Stomach (tissue), 9 donors: ENCODE results near the gene SLC6A20. TPM values are rescaled to one million over a fixed set of nuclear protein-coding genes. Genes with fewer than 3 reads are reported as not detected.

Source experiments
- DNase-seq, 2 donors: peaks; one replicate each; pipeline versions ENCODE4 v3.0.0 to v3.0.0-alpha.2; 2013 to 2019
- H3K27ac ChIP-seq, 5 donors: fragments of 200-600 bp in 4 of 5; sonication (generic) in 4 of 5; one replicate each; pipeline ENCODE4 v1.5.1; 2013 to 2019; ENCODE audit warnings: mild to moderate bottlenecking in 1 of 5, moderate library complexity in 1 of 5
- H3K27me3 ChIP-seq, 3 donors: fragments of 200-600 bp; sonication (generic); one replicate each; pipeline ENCODE4 v1.5.1; 2017 to 2019; ENCODE audit warnings: mixed run types in 1 of 3
- H3K36me3 ChIP-seq, 4 donors: fragments of 200-600 bp; sonication (generic); 1 replicate in 3 of 4; 2 replicates in 1 of 4; pipeline ENCODE4 v1.5.1; 2016 to 2019
- H3K4me1 ChIP-seq, 4 donors: fragments of 200-600 bp; sonication (generic); one replicate each; pipeline ENCODE4 v1.5.1; 2016 to 2019
- H3K4me3 ChIP-seq, 4 donors: fragments of 200-600 bp; sonication (generic) in 3 of 4; one replicate each; pipeline ENCODE4 v1.5.1; 2016 to 2019; ENCODE audit warnings: mild to moderate bottlenecking in 1 of 4
- H3K9me3 ChIP-seq, 4 donors: fragments of 200-600 bp; sonication (generic); one replicate each; pipeline ENCODE4 v1.5.1; 2016 to 2019
- CTCF ChIP-seq, 7 experiments: fragments of 450-650 bp in 4 of 7; fragments of 200-600 bp in 3 of 7; sonication (generic) in 3 of 7; IDR thresholded peaks; one replicate each; pipeline ENCODE4 v1.5.1; 2016 to 2019; ENCODE audit warnings: antibody characterized with exemption in 7 of 7, control low read depth in 2 of 7, mild to moderate bottlenecking in 1 of 7
- EP300 ChIP-seq: sonication (generic); formaldehyde crosslinking; IDR thresholded peaks from one replicate; pipeline ENCODE4 v1.6.1; 2017; ENCODE audit warnings: antibody characterized with exemption
- POLR2A ChIP-seq, 4 donors: fragments of 450-650 bp; IDR thresholded peaks; one replicate each; pipeline ENCODE4 v1.6.1; 2016; ENCODE audit warnings: antibody characterized with exemption in 4 of 4, control low read depth in 2 of 4, mild to moderate bottlenecking in 1 of 4, moderate library complexity in 1 of 4
- POLR2AphosphoS5 ChIP-seq, 3 donors: sonication (generic); formaldehyde crosslinking; IDR thresholded peaks; one replicate each; pipeline ENCODE4 v1.6.1; 2016; ENCODE audit warnings: antibody characterized with exemption in 3 of 3
- WGBS, 5 donors: extraction: QIAGEN DNeasy Blood & Tissue Kit in 3 of 5; methylation state at CpG; one replicate each; pipeline versions ENCODE4 v1.1.5 to v1.1.7; 2013 to 2018; 5-methylcytosine and 5-hydroxymethylcytosine counted together
- intact Hi-C: fragments of 100-400 bp; cut with DNase I; formaldehyde crosslinking; loops from one replicate; pipeline ENCODE4 v1.15.1; 2023; ENCODE audit warnings: low total_unique reads
- polyA plus RNA-seq, 3 donors: library from polyadenylated mRNA; stranded (reverse); fragments of 200-250 nt; gene quantifications; one replicate each; pipeline ENCODE4 v1.2.3, GENCODE V29; 2013
- total RNA-seq, 5 donors: library from RNA; depleted of rRNA; stranded (reverse); fragments of >200 nt; gene quantifications; one replicate each; pipeline versions ENCODE4 v1.1.0 to v1.2.3, GENCODE V29; 2014 to 2016
- donor health status: healthy with polysubstance abuse.
- donor health status: Bipolar disorder and iron deficiency.
- donor health status: healthy.

SLC6A20 gene
- total and polyA plus RNA-seq, 8 donors: 0.10 to 2.6 (median 0.58) TPM; not detected in 3

- Histone ChIP-seq H3K4me1 (peaks cover 0 to 11% (median 6%) of the 10 kb centered on the region in 4 donors), H3K27me3 (peaks cover 0 to 14% (median 0%) of the 10 kb centered on the region in 3 donors), H3K9me3 (no peaks in the 10 kb centered on the region), H3K27ac (no peak overlapping the region), H3K4me3 (no peak overlapping the region), H3K36me3 (no peaks in the 10 kb centered on the region)
- no peak for DNase-seq
- intact Hi-C loops: loop anchor here (10.0 kb wide), 1 partner anchor 162 kb away; no protein-coding TSS in a partner anchor
- TF ChIP-seq EP300 (no peak), POLR2AphosphoS5 (IDR thresholded peaks at IDR 0.05) (no peak), CTCF (IDR thresholded peaks at IDR 0.05) (no peak), POLR2A (IDR thresholded peaks at IDR 0.05) (no peak)
- 89 to 94% (median 92%) methylated on average over 4 to 5 of the region's 5 CpGs for WGBS, 5 donors
Observed at GRCh38 chr3:45763303-45763675, 33.0 kb downstream of the SLC6A20 start.

- intact Hi-C loops: loop anchor here (10.0 kb wide), 1 partner anchor 162 kb away; no protein-coding TSS in a partner anchor
- Histone ChIP-seq H3K36me3 (no peaks in the 10 kb centered on the region), H3K9me3 (no peaks in the 10 kb centered on the region), H3K27ac (no peak overlapping the region), H3K27me3 (peaks cover 0 to 14% (median 0%) of the 10 kb centered on the region in 3 donors), H3K4me3 (no peak overlapping the region), H3K4me1 (peaks cover 0 to 11% (median 6%) of the 10 kb centered on the region in 4 donors)
- DNase-seq: no peak
- WGBS, 5 donors: 80 to 84% (median 81%) methylated on average over 15 to 19 of the region's 19 CpGs
- no peak for TF ChIP-seq POLR2AphosphoS5 (IDR thresholded peaks at IDR 0.05)
- no peak for TF ChIP-seq CTCF (IDR thresholded peaks at IDR 0.05)
- no peak for TF ChIP-seq POLR2A (IDR thresholded peaks at IDR 0.05)
- no peak for TF ChIP-seq EP300
Observed at GRCh38 chr3:45762647-45763302, 33.6 kb downstream of the SLC6A20 start.

- H3K27me3 ChIP-seq: peaks cover 0 to 14% (median 0%) of the 10 kb centered on the region in 3 donors
- no peak for DNase-seq
- H3K4me3 ChIP-seq: no peak overlapping the region
- WGBS, 5 donors: 81 to 93% (median 88%) methylated on average over 10 of the region's 10 CpGs
- H3K9me3 ChIP-seq: no peaks in the 10 kb centered on the region
- peaks cover 0 to 11% (median 6%) of the 10 kb centered on the region in 4 donors for H3K4me1 ChIP-seq
- intact Hi-C loops: loop anchor here (10.0 kb wide), 1 partner anchor 163 kb away; no protein-coding TSS in a partner anchor
- no peak for TF ChIP-seq POLR2A (IDR thresholded peaks at IDR 0.05)
- TF ChIP-seq CTCF (IDR thresholded peaks at IDR 0.05): no peak
- TF ChIP-seq EP300: no peak
- no peak for TF ChIP-seq POLR2AphosphoS5 (IDR thresholded peaks at IDR 0.05)
- H3K27ac ChIP-seq: no peak overlapping the region
- no peaks in the 10 kb centered on the region for H3K36me3 ChIP-seq
Observed at GRCh38 chr3:45761831-45762230, 34.5 kb downstream of the SLC6A20 start.

- WGBS, 5 donors: 24 to 44% (median 36%) methylated on average over 10 to 14 of the region's 14 CpGs
- TF ChIP-seq EP300 (no peak), CTCF (IDR thresholded peaks at IDR 0.05) (peak in 5 of 7 experiments; percentile 59 to 77 (median 74))
- intact Hi-C loops: loop anchor here (10.0 kb wide), 1 partner anchor 164 kb away; no protein-coding TSS in a partner anchor
Observed at GRCh38 chr3:45760878-45761711, 35.2 kb downstream of the SLC6A20 start.

More at GRCh38 chr3:45760878-45761711, 35.2 kb downstream of the SLC6A20 start:
- Histone ChIP-seq H3K9me3 (no peaks in the 10 kb centered on the region), H3K4me3 (no peak overlapping the region), H3K27ac (no peak overlapping the region), H3K36me3 (no peaks in the 10 kb centered on the region), H3K4me1 (peaks cover 0 to 11% (median 6%) of the 10 kb centered on the region in 4 donors), H3K27me3 (peaks cover 0 to 14% (median 0%) of the 10 kb centered on the region in 3 donors)
- peak; percentile 50 to 86 for DNase-seq
